HuH-7.5 (cell line): ENCODE data around the gene MROH9.

Experiments used
- DNase-seq: peaks from one replicate; pipeline ENCODE4 v3.0.0; 2011; ENCODE audit warnings: low spot score

MROH9 gene

GRCh38 chr1:170970256-170970655 is 34.9 kb downstream of the MROH9 start:
- no peak for DNase-seq

- DNase-seq: no peak
These were observed 43.1 kb downstream of the MROH9 start for GRCh38 chr1:170978371-170978910.

GRCh38 chr1:170985406-170985805 is 50.1 kb downstream of the MROH9 start:
- DNase-seq: no peak

GRCh38 chr1:170986901-170987300 is 51.6 kb downstream of the MROH9 start:
- no peak for DNase-seq

- DNase-seq: no peak
These were observed 52.1 kb downstream of the MROH9 start for GRCh38 chr1:170987424-170987823.

- DNase-seq: no peak
These were observed 57.8 kb downstream of the MROH9 start for GRCh38 chr1:170993151-170993550.

GRCh38 chr1:170993717-170994116 is 58.4 kb downstream of the MROH9 start:
- DNase-seq: no peak

DNA sequence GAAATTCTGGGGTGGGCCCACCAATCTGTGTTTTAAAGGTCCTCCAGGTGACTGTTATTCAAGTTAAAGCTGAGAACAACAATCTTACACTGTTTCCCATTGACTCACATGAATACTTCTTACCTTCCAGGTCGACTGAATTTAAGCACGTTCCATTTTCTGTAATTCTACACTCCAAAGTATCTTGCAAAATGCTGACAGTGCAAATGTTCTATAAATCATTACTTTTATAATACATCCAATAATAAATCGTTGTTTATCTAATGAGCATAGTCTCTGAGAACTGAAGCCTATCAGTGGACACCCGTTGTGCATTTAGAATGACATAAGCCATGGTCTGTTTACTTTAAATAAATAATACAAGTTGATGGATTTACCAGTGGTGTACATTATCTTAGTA is 79.5 kb downstream of the MROH9 start:
- no peak for DNase-seq

DNA sequence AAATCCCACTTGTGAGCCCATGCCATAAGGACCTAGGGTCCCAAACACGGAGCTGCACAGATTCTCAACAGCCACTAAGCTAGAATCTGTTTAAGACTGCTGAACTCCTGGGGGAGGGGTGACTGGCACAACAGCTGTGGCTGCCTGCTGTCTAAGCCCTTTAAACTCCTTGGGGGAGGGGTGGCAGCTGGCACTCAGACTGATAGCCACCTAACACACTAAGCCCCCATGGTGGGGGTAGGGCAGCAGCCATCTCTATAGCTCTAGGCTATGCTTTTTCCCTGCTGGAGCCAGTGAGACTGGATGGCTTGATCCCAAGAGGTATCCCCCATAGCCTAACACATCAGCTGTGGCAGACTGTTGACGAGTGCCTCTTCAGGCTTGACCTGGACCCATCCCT is 82.1 kb downstream of the MROH9 start:
- DNase-seq: no peak

DNA sequence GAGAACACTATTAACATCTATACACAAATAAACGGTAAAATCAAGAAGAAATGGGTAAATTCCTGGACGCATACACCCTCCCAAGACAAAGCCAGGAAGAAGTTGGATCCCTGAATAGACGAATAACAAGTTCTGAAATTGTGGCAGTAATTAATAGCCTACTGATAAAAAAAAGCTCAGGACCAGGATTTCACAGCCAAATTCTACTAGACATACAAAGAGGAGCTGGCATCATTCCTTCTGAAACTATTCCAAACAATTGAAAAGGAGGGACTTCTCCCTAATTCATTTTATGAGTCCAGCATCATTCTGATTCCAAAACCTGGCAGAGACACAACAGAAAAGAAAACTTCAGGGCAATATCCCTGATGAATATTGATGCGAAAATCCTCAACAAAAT is 84.6 kb downstream of the MROH9 start:
- no peak for DNase-seq

- DNase-seq: no peak
These were observed 97.7 kb downstream of the MROH9 start for GRCh38 chr1:171032822-171033702.

DNA sequence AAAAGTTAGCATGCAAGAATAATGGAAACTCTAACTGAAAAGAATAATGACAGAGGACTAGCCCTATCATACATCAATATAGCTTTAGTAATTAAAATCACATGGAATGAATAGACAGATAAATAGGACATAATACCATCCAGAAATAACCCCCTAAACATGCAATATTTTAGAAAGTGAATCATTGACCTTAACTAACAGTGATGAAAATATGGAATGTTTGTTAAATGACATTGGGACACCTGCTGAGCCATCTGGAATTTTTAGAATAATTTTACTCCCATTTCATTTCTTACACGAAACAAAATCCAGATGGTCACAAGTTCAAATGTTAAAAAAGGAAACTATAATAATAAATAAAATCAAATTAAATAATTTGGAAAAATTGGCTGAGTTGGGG is 102.3 kb downstream of the MROH9 start:
- DNase-seq: no peak

- no peak for DNase-seq
These were observed 103.0 kb downstream of the MROH9 start for GRCh38 chr1:171038284-171038683.

- no peak for DNase-seq
These were observed 112.7 kb downstream of the MROH9 start for GRCh38 chr1:171048014-171048413.

DNA sequence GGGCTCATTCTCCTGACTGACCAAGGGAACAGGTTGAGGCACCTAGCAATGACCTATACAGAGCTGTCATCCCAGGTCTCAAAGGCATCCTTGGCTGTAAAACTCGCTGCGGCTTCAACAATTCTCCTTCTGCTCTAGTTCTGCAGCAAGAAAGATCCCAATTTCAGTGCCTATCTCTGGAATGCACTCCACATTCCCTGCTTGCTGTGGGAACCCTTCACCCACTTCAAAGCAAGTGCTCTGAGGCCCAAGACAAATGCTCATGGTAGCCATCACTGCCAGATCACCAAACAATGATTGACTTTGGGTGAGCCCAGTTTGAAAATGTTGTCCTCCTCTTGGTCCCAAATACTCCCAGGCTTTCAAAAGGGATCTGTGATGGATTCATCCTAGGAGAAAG is 117.6 kb downstream of the MROH9 start:
- no peak for DNase-seq

- no peak for DNase-seq
These were observed 120.8 kb downstream of the MROH9 start for GRCh38 chr1:171055966-171056643.

- DNase-seq: no peak
These were observed 126.2 kb downstream of the MROH9 start for GRCh38 chr1:171061425-171062143.

GRCh38 chr1:171062902-171063301 is 127.6 kb downstream of the MROH9 start:
- no peak for DNase-seq

GRCh38 chr1:171075041-171075440 is 139.7 kb downstream of the MROH9 start:
- DNase-seq: no peak

DNA sequence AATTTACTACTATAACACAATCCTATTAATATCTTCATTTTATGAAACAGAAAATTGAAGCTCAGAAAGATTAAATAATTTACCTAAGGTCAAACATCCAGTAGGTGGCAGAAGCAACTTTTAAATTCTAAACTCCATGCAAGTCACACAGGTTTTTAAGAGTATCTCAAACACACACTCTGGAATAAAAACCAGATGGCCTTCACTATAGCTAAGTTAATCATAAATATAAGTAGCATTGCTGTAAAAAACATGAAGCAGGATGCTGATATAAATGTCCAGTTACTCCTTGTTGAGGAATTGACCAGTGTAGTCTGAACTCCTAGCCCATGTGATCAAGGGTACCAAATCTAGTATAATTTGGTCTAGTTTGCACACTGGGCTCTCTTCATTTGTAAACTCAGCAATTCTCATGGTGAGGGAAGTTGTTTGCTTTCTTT is 146.0 kb downstream of the MROH9 start:
- DNase-seq: no peak

GRCh38 chr1:171081763-171082201 is 146.4 kb downstream of the MROH9 start:
- no peak for DNase-seq

GRCh38 chr1:171082606-171083005 is 147.3 kb downstream of the MROH9 start:
- DNase-seq: no peak
